Measurements from ENCODE around the gene ZNF280A.
"Not testable (repeated sequence)": the region's sequence is repeated elsewhere in the genome, so short reads cannot be mapped to it uniquely, and the experiment has no call there.

ZNF280A gene

DNA sequence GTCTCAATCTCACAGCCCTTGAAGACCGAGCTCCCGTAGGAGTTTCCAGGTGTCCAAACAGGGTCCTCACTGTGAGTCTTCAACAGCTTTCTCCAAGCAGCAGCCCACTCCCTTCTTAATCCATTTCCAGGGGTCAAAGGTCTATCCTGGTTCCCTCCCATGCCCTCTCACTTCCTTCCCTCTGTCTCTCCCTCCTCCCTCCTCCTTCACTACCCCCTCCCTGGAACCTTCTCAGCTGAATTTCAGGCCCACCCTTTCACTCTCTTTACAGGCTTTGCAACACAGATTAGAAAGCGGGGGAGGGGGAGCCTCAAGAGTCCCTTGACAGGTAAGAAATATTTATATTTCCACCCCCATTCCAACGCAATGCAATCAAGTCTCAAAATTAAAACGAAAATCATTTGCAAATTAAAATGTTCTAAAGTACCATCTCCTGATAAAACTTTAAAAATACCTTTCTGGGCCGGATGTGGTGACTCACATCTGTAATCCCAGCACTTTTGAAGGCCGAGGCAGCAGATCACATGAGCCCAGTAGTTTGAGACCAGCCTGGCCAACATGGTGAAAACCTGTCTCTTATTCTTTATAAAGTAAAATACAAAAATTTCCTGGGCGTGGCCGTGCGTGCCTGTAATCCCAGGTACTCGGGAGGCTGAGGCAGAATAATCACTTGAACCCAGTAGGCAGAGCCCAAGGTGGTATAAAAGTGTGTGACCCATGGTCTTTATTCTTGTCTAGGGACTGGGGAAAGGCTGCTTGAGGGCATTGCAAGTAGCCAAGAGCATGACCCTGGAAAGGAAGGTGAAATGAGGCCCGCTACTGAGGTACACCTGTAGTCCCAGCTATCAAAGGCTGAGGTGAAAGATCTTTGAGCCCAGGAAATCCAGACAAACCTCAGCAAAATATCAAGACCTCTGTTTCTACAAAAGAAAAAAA is 865 bp upstream of the ZNF280A start:
- Histone ChIP-seq H2AFZ (ENCODE audit: low read depth) (no peak overlapping the region), H3K79me2 (ENCODE audit: insufficient read depth, low read depth) (no peaks in the 10 kb centered on the region)

DNA sequence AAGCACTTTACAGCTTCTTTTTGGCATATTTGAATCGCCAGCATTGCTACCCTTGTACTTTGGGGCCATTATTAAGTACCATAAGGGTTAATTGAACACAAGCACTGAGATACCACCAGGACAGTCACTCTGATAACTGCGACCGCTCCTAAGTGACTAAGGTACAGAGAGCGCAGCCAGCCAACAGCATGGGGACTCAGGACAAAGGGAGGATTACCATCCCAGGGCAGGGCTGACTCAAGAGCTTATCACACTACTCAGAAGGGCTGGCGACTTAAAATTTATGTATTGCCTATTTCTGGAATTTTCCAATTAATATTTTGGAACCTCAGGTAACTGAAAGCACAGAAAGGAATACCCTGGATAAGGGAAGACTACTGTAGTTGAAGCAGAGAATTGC is 479 bp downstream of the ZNF280A start:
- no peaks in the 10 kb centered on the region for H3K36me3 ChIP-seq (ENCODE audit: insufficient read depth)
- no peaks in the 10 kb centered on the region for H3K27me3 ChIP-seq (ENCODE audit: insufficient read depth, low read depth)
- H3K4me1 ChIP-seq (ENCODE audit: low read depth, poor library complexity, severe bottlenecking): no peaks in the 10 kb centered on the region
- H3K27ac ChIP-seq: no peak overlapping the region
- no peak overlapping the region for H3K4me3 ChIP-seq (IDR thresholded peaks at IDR 0.05; ENCODE audit: insufficient read depth, low read depth, low read length)
- no peaks in the 10 kb centered on the region for H3K79me2 ChIP-seq (ENCODE audit: insufficient read depth, low read depth)
- no peak for TF ChIP-seq CTCF (conservative IDR thresholded peaks at IDR 0.05; ENCODE audit: low read depth, low read length)
- no peak overlapping the region for H3K4me2 ChIP-seq
- no peaks in the 10 kb centered on the region for H4K20me1 ChIP-seq (ENCODE audit: insufficient read depth)
- no peak overlapping the region for H2AFZ ChIP-seq (ENCODE audit: low read depth)
- H3K9ac ChIP-seq: no peak overlapping the region

More for the DNA sequence above, 865 bp upstream of the ZNF280A start:
- no peaks in the 10 kb centered on the region for H4K20me1 ChIP-seq (ENCODE audit: insufficient read depth)
- H3K27me3 ChIP-seq (ENCODE audit: insufficient read depth, low read depth): no peaks in the 10 kb centered on the region
- H3K4me3 ChIP-seq (IDR thresholded peaks at IDR 0.05; ENCODE audit: insufficient read depth, low read depth, low read length): no peak overlapping the region
- no peak overlapping the region for H3K27ac ChIP-seq
- no peak overlapping the region for H3K4me2 ChIP-seq
- no peak for TF ChIP-seq CTCF (conservative IDR thresholded peaks at IDR 0.05; ENCODE audit: low read depth, low read length)
- no peak overlapping the region for H3K9ac ChIP-seq
- no peaks in the 10 kb centered on the region for H3K4me1 ChIP-seq (ENCODE audit: low read depth, poor library complexity, severe bottlenecking)
- H3K36me3 ChIP-seq (ENCODE audit: insufficient read depth): no peaks in the 10 kb centered on the region

DNA sequence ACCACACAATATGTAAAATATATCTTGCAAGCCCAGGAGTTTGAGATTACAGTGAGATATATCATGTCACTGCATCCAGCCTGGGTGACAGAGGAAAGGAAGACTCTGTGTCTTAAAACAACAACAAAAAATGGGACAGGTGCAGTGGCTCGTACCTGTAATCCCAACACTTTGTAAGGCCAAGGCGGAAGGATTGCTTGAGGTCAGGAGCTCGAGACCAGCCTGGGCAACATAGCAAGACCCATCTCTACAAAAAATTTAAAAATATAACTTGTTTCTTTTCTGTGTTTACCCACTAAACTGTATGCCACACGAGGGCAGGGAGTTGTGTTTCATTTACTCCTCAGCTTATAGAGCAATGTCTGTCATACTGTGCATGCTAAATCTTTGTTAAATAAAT is 3.1 kb downstream of the ZNF280A start:
- Histone ChIP-seq H3K79me2 (ENCODE audit: insufficient read depth, low read depth) (no peaks in the 10 kb centered on the region), H2AFZ (ENCODE audit: low read depth) (no peak overlapping the region), H3K4me1 (ENCODE audit: low read depth, poor library complexity, severe bottlenecking) (no peaks in the 10 kb centered on the region), H3K27ac (no peak overlapping the region), H3K4me3 (IDR thresholded peaks at IDR 0.05; ENCODE audit: insufficient read depth, low read depth, low read length) (no peak overlapping the region), H3K9ac (no peak overlapping the region), H3K36me3 (ENCODE audit: insufficient read depth) (no peaks in the 10 kb centered on the region), H3K4me2 (no peak overlapping the region), H3K27me3 (ENCODE audit: insufficient read depth, low read depth) (no peaks in the 10 kb centered on the region), H4K20me1 (ENCODE audit: insufficient read depth) (no peaks in the 10 kb centered on the region)
- TF ChIP-seq CTCF (conservative IDR thresholded peaks at IDR 0.05; ENCODE audit: low read depth, low read length): no peak

DNA sequence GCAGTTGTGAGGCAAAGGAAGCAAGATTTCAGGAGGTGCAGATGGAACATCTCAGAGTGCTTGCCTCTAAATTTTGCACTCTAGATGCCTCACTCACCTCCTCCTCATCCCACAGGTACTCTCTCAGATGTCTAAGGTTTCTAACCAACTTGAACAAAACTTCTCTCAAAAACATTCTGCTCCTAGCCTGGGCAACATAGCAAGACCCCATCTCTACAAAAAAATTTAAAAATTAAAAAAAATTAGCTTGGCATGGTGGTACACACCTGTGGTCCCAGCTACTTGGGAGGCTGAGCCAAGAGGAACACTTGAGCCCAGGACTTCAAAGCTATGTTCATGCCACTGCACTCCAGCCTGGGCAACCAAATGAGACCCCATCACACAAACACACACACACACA is 4.2 kb downstream of the ZNF280A start:
- H2AFZ ChIP-seq (ENCODE audit: low read depth): no peak overlapping the region
- H3K4me3 ChIP-seq (IDR thresholded peaks at IDR 0.05; ENCODE audit: insufficient read depth, low read depth, low read length): no peak overlapping the region
- no peak overlapping the region for H3K4me2 ChIP-seq
- no peak for TF ChIP-seq CTCF (conservative IDR thresholded peaks at IDR 0.05; ENCODE audit: low read depth, low read length)
- H3K36me3 ChIP-seq (ENCODE audit: insufficient read depth): no peaks in the 10 kb centered on the region
- H4K20me1 ChIP-seq (ENCODE audit: insufficient read depth): no peaks in the 10 kb centered on the region
- no peak overlapping the region for H3K9ac ChIP-seq
- no peaks in the 10 kb centered on the region for H3K79me2 ChIP-seq (ENCODE audit: insufficient read depth, low read depth)
- H3K27ac ChIP-seq: no peak overlapping the region
- no peaks in the 10 kb centered on the region for H3K4me1 ChIP-seq (ENCODE audit: low read depth, poor library complexity, severe bottlenecking)
- no peaks in the 10 kb centered on the region for H3K27me3 ChIP-seq (ENCODE audit: insufficient read depth, low read depth)

DNA sequence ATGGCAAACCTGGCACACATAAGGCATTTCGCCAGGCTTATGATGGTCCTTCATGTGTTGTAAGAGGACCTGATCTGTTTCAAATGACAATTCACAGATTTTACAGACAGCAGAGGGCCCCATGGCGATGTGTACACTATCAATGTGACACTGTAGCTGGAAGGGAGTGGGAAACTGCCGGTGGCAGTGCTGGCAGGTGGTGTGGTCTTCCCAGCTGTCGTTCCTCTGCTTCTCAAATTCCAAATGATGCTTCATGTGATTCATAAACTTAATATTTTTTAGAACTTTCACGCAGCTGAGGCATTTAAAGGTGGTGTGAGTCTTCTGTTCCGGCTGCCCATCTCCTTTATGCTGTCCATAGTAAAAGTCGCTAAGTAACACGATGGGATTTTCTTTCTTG is 5.6 kb downstream of the ZNF280A start:
- not testable (repeated sequence) for H3K27me3 ChIP-seq (ENCODE audit: insufficient read depth, low read depth); H3K4me2 ChIP-seq; H3K27ac ChIP-seq; H3K9ac ChIP-seq; H3K4me3 ChIP-seq (IDR thresholded peaks at IDR 0.05; ENCODE audit: insufficient read depth, low read depth, low read length); H3K36me3 ChIP-seq (ENCODE audit: insufficient read depth); H3K79me2 ChIP-seq (ENCODE audit: insufficient read depth, low read depth); H2AFZ ChIP-seq (ENCODE audit: low read depth); H4K20me1 ChIP-seq (ENCODE audit: insufficient read depth); H3K4me1 ChIP-seq (ENCODE audit: low read depth, poor library complexity, severe bottlenecking)
